NCI-H2107 (cell line): Measurements from ENCODE around the gene ACER1.
"Not testable (repeated sequence)": the region's sequence is repeated elsewhere in the genome, so short reads cannot be mapped to it uniquely, and the experiment has no call there.

Source experiments
- DNase-seq: peaks from one replicate; lab custom pipeline; 2025; lab: John Stamatoyannopoulos, UW

ACER1 gene

GRCh38 chr19:6333439-6333838, at the start of gene ACER1:
TSS of gene ACER1 (minus strand) at chr19:6333612. CDS start at chr19:6333551, 61 bp downstream.
- no peak for DNase-seq

GRCh38 chr19:6383188-6383587, 49.8 kb upstream of the ACER1 start:
- no peak for DNase-seq

- DNase-seq, result no peak
Observed at GRCh38 chr19:6381030-6381750, 47.8 kb upstream of the ACER1 start.

GRCh38 chr19:6379744-6380143, 46.3 kb upstream of the ACER1 start:
- no peak for DNase-seq

GRCh38 chr19:6378486-6378885, 45.1 kb upstream of the ACER1 start:
- DNase-seq, result no peak

GRCh38 chr19:6378041-6378440, 44.6 kb upstream of the ACER1 start:
- DNase-seq, result no peak

GRCh38 chr19:6376512-6377190, 43.2 kb upstream of the ACER1 start:
- DNase-seq, result peak; percentile 58

GRCh38 chr19:6375411-6376010, 42.1 kb upstream of the ACER1 start, which contains the start of gene PSPN:
TSS of gene PSPN (minus strand) at chr19:6375933. CDS start at chr19:6375849, 84 bp downstream.
- DNase-seq, result no peak

- DNase-seq, result no peak
Observed at GRCh38 chr19:6374711-6375410, 41.4 kb upstream of the ACER1 start.

GRCh38 chr19:6374161-6374709, 40.8 kb upstream of the ACER1 start:
- DNase-seq, result no peak

- DNase-seq, result no peak
Observed at GRCh38 chr19:6373813-6374108, 40.3 kb upstream of the ACER1 start.

- DNase-seq, result peak; percentile 91
Observed at GRCh38 chr19:6373096-6373812, 39.8 kb upstream of the ACER1 start.

GRCh38 chr19:6372594-6373095, 39.2 kb upstream of the ACER1 start, which contains the start of gene ALKBH7:
TSS of gene ALKBH7 (plus strand) at chr19:6372794. CDS start at chr19:6372821, 27 bp downstream.
- peak; percentile 96 for DNase-seq

- DNase-seq, result no peak
Observed at GRCh38 chr19:6364353-6364752, 30.9 kb upstream of the ACER1 start.

GRCh38 chr19:6362351-6362801, 29.0 kb upstream of the ACER1 start:
- no peak for DNase-seq

GRCh38 chr19:6362027-6362350, 28.6 kb upstream of the ACER1 start:
- DNase-seq, result no peak

- DNase-seq, result not testable (repeated sequence)
Observed at GRCh38 chr19:6360857-6361216, 27.4 kb upstream of the ACER1 start.

GRCh38 chr19:6360445-6360844, 27.0 kb upstream of the ACER1 start:
- not testable (repeated sequence) for DNase-seq

- DNase-seq, result no peak
Observed at GRCh38 chr19:6359568-6360341, 26.3 kb upstream of the ACER1 start.

GRCh38 chr19:6358003-6358402, 24.6 kb upstream of the ACER1 start:
- DNase-seq, result no peak

- DNase-seq, result no peak
Observed at GRCh38 chr19:6357174-6357573, 23.8 kb upstream of the ACER1 start.
